Tibial artery (tissue), 4 donors: ENCODE measurements around the gene HSPA14.
"Not testable (repeated sequence)": the region's sequence is repeated elsewhere in the genome, so short reads cannot be mapped to it uniquely, and the experiment has no call there.

Experiments used
- DNase-seq, 2 donors: peaks; one replicate each; pipeline ENCODE4 v3.0.0-alpha.2; 2019
- H3K27ac ChIP-seq, 2 donors: fragments of 200-600 bp; sonication (generic) in 1 of 2; 1 replicate in 1 of 2; 2 replicates in 1 of 2; pipeline ENCODE4 v1.5.1; 2018 to 2019; ENCODE audit warnings: mild to moderate bottlenecking in 1 of 2
- H3K27me3 ChIP-seq, 2 donors: fragments of 200-600 bp; sonication (generic) in 1 of 2; one replicate each; pipeline versions ENCODE4 v1.5.1 to v1.6.0; 2016 to 2019
- H3K36me3 ChIP-seq, 3 donors: fragments of 200-600 bp; sonication (generic) in 2 of 3; one replicate each; pipeline ENCODE4 v1.5.1; 2016 to 2019; ENCODE audit warnings: mild to moderate bottlenecking in 2 of 3
- H3K4me1 ChIP-seq, 4 donors: fragments of 200-600 bp; sonication (generic) in 2 of 4; 1 replicate in 3 of 4; 2 replicates in 1 of 4; pipeline ENCODE4 v1.5.1; 2016 to 2019
- H3K4me3 ChIP-seq, 2 donors: fragments of 200-600 bp; sonication (generic) in 1 of 2; 1 replicate in 1 of 2; 2 replicates in 1 of 2; pipeline ENCODE4 v1.5.1; 2018 to 2019; ENCODE audit warnings: mild to moderate bottlenecking in 2 of 2
- H3K9me3 ChIP-seq, 3 donors: fragments of 200-600 bp; sonication (generic) in 1 of 3; one replicate each; pipeline ENCODE4 v1.5.1; 2016 to 2019
- intact Hi-C: fragments of 100-400 bp; cut with DNase I; formaldehyde crosslinking; loops from one replicate; pipeline ENCODE4 v1.15.0; 2023; ENCODE audit warnings: low total_unique reads
- TF ChIP-seq, protein P1 (sequence below), 2 experiments: fragments of 200-600 bp in 1 of 2; fragments of 450-650 bp in 1 of 2; IDR thresholded peaks; one replicate each; pipeline ENCODE4 v1.5.1; 2017 to 2019; ENCODE audit warnings: antibody characterized with exemption in 2 of 2, mild to moderate bottlenecking in 1 of 2, moderate library complexity in 1 of 2

Gene HSPA14

GRCh38 chr10:14904864-14905263 lies 66.8 kb downstream of the HSPA14 start:
- intact Hi-C loops: no loop called here
- no peak for DNase-seq
- no peak overlapping the region for H3K4me3 ChIP-seq
- H3K4me1 ChIP-seq: no peaks in the 10 kb centered on the region
- no peaks in the 10 kb centered on the region for H3K27me3 ChIP-seq
- H3K9me3 ChIP-seq: no peaks in the 10 kb centered on the region
- TF ChIP-seq, protein P1, sequence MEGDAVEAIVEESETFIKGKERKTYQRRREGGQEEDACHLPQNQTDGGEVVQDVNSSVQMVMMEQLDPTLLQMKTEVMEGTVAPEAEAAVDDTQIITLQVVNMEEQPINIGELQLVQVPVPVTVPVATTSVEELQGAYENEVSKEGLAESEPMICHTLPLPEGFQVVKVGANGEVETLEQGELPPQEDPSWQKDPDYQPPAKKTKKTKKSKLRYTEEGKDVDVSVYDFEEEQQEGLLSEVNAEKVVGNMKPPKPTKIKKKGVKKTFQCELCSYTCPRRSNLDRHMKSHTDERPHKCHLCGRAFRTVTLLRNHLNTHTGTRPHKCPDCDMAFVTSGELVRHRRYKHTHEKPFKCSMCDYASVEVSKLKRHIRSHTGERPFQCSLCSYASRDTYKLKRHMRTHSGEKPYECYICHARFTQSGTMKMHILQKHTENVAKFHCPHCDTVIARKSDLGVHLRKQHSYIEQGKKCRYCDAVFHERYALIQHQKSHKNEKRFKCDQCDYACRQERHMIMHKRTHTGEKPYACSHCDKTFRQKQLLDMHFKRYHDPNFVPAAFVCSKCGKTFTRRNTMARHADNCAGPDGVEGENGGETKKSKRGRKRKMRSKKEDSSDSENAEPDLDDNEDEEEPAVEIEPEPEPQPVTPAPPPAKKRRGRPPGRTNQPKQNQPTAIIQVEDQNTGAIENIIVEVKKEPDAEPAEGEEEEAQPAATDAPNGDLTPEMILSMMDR (IDR thresholded peaks at IDR 0.05): no peak
- H3K27ac ChIP-seq: no peak overlapping the region
- H3K36me3 ChIP-seq: peaks cover 11 to 28% (median 13%) of the 10 kb centered on the region in 3 donors

- TF ChIP-seq, protein P1 (IDR thresholded peaks at IDR 0.05): no peak
- H3K27ac ChIP-seq: no peak overlapping the region
- H3K4me3 ChIP-seq: no peak overlapping the region
- DNase-seq: no peak
- no peaks in the 10 kb centered on the region for H3K9me3 ChIP-seq
- H3K4me1 ChIP-seq: no peaks in the 10 kb centered on the region
- intact Hi-C loops: no loop called here
- H3K36me3 ChIP-seq: peaks cover 16 to 31% (median 19%) of the 10 kb centered on the region in 3 donors
- no peaks in the 10 kb centered on the region for H3K27me3 ChIP-seq
Measured at GRCh38 chr10:14905890-14906289, 67.8 kb downstream of the HSPA14 start.

GRCh38 chr10:14906765-14907164 lies 68.7 kb downstream of the HSPA14 start:
- Histone ChIP-seq H3K27me3 (no peaks in the 10 kb centered on the region), H3K9me3 (no peaks in the 10 kb centered on the region), H3K4me1 (no peaks in the 10 kb centered on the region), H3K36me3 (peaks cover 18 to 35% (median 26%) of the 10 kb centered on the region in 3 donors), H3K27ac (no peak overlapping the region), H3K4me3 (no peak overlapping the region)
- TF ChIP-seq, protein P1 (IDR thresholded peaks at IDR 0.05): no peak
- no peak for DNase-seq
- intact Hi-C loops: no loop called here

- H3K4me1 ChIP-seq, H3K27me3 ChIP-seq, H3K27ac ChIP-seq, intact Hi-C loops, DNase-seq, H3K4me3 ChIP-seq, H3K9me3 ChIP-seq: not testable (repeated sequence)
- peaks cover 20 to 38% (median 27%) of the 10 kb centered on the region in 3 donors for H3K36me3 ChIP-seq
Measured at GRCh38 chr10:14907591-14907990, 69.5 kb downstream of the HSPA14 start.

GRCh38 chr10:14909101-14909500 lies 71.0 kb downstream of the HSPA14 start:
- intact Hi-C loops: no loop called here
- Histone ChIP-seq H3K9me3 (no peaks in the 10 kb centered on the region), H3K4me1 (no peaks in the 10 kb centered on the region), H3K36me3 (peaks cover 33 to 42% (median 39%) of the 10 kb centered on the region in 3 donors), H3K27ac (no peak overlapping the region), H3K27me3 (no peaks in the 10 kb centered on the region), H3K4me3 (no peak overlapping the region)
- TF ChIP-seq, protein P1 (IDR thresholded peaks at IDR 0.05): no peak
- no peak for DNase-seq

DNA sequence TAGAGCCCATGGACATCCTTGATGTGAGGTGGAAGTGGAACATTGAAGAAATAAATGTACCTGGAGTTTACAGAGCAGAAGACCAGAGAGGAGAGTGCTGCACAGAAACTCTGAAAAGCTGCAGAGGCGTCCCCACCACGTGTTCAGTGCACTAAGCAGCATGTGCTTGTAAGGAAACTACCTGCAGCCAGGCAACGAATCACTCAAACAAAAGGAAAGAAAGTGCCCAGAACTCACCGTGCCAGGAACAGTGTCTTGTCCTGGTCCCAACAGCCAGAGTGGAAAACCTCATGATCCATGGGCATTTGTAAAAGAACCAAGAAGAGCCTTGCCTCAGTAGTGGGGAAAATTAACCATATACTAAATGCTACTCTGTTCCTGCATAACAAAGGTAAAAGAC lies 72.8 kb downstream of the HSPA14 start:
- intact Hi-C loops: no loop called here
- DNase-seq: no peak
- Histone ChIP-seq H3K27me3 (no peaks in the 10 kb centered on the region), H3K4me3 (no peak overlapping the region), H3K9me3 (no peaks in the 10 kb centered on the region), H3K27ac (no peak overlapping the region), H3K4me1 (peaks cover 0 to 4% (median 0%) of the 10 kb centered on the region in 4 donors), H3K36me3 (peaks cover 41 to 50% (median 49%) of the 10 kb centered on the region in 3 donors)
- TF ChIP-seq, protein P1 (IDR thresholded peaks at IDR 0.05): no peak
